Mesendoderm (in vitro differentiated cells): ENCODE measurements around the gene COPS8. TPM values are rescaled to one million over a fixed set of nuclear protein-coding genes. Genes with fewer than 3 reads are reported as not detected.
A peak's percentile ranks its signal among the peaks of the same experiment; 100 is the strongest.

Experiments used
- DNase-seq: peaks from one replicate; pipeline ENCODE4 v3.0.0; 2013
- H2AK5ac ChIP-seq: 2 replicates; pipeline ENCODE4 v1.6.1; 2013; ENCODE audit warnings: low read length, inconsistent platforms
- H2BK120ac ChIP-seq: 2 replicates; pipeline ENCODE4 v1.6.1; 2013; ENCODE audit warnings: low read depth, mild to moderate bottlenecking, low read length, moderate library complexity, mixed read lengths
- H2BK15ac ChIP-seq: replicated peaks from 2 replicates; pipeline ENCODE4 v1.6.1; 2013; ENCODE audit warnings: low read depth, mild to moderate bottlenecking, moderate library complexity
- H2BK5ac ChIP-seq: 2 replicates; pipeline ENCODE4 v1.6.1; 2013; ENCODE audit warnings: low read length, inconsistent platforms
- H3K18ac ChIP-seq: 2 replicates; pipeline ENCODE4 v1.6.1; 2013; ENCODE audit warnings: mild to moderate bottlenecking, low read length, mixed read lengths
- H3K23ac ChIP-seq: one replicate; pipeline ENCODE4 v1.6.1; 2013; ENCODE audit warnings: low read length
- H3K27ac ChIP-seq: 2 replicates; pipeline ENCODE4 v1.5.1; 2013; ENCODE audit warnings: low read depth, mild to moderate bottlenecking, inconsistent platforms, low read length, moderate library complexity
- H3K27me3 ChIP-seq: 2 replicates; pipeline ENCODE4 v1.6.1; 2013; ENCODE audit warnings: low read length, control low read depth, mild to moderate bottlenecking, inconsistent platforms; ENCODE audit not compliant: insufficient read depth, poor library complexity
- H3K36me3 ChIP-seq: 2 replicates; pipeline ENCODE4 v1.6.1; 2013; ENCODE audit warnings: low read length, inconsistent platforms; ENCODE audit not compliant: control insufficient read depth, insufficient read depth
- H3K4ac ChIP-seq: one replicate; pipeline ENCODE4 v1.6.1; 2013; ENCODE audit warnings: low read depth, mild to moderate bottlenecking, low read length, moderate library complexity
- H3K4me1 ChIP-seq: 2 replicates; pipeline ENCODE4 v1.6.1; 2013; ENCODE audit warnings: low read depth, low read length, inconsistent platforms; ENCODE audit not compliant: control insufficient read depth
- H3K4me2 ChIP-seq: 2 replicates; pipeline ENCODE4 v1.6.1; 2013; ENCODE audit warnings: low read length
- H3K4me3 ChIP-seq: 2 replicates; pipeline ENCODE4 v1.5.1; 2013; ENCODE audit warnings: mild to moderate bottlenecking, low read length
- H3K56ac ChIP-seq: one replicate; pipeline ENCODE4 v1.6.1; 2013; ENCODE audit warnings: low read length
- H3K79me1 ChIP-seq: 2 replicates; pipeline ENCODE4 v1.6.1; 2013; ENCODE audit warnings: low read length, inconsistent platforms
- H3K79me2 ChIP-seq: 2 replicates; pipeline ENCODE4 v1.6.1; 2013; ENCODE audit warnings: mild to moderate bottlenecking, low read length; ENCODE audit not compliant: control insufficient read depth, insufficient read depth
- H3K9ac ChIP-seq: 2 replicates; pipeline ENCODE4 v1.6.1; 2013; ENCODE audit warnings: low read length, inconsistent platforms
- H4K5ac ChIP-seq: one replicate; pipeline ENCODE4 v1.6.1; 2013; ENCODE audit warnings: low read length
- H4K8ac ChIP-seq: one replicate; pipeline ENCODE4 v1.6.1; 2013; ENCODE audit warnings: low read depth, mild to moderate bottlenecking, control low read depth, low read length, moderate library complexity
- WGBS: extraction: QIAGEN DNeasy Blood & Tissue Kit; methylation state at CpG from one replicate; pipeline ENCODE4 v1.1.7; 2013; ENCODE audit warnings: low lambda C conversion rate, missing lambda C conversion rate; ENCODE audit not compliant: insufficient coverage; ENCODE audit errors: extremely low coverage; 5-methylcytosine and 5-hydroxymethylcytosine counted together
- polyA plus RNA-seq, 2 experiments: library from polyadenylated mRNA; stranded (reverse); fragments of 200-250 nt; gene quantifications; one replicate each; pipeline ENCODE4 v1.2.3, GENCODE V29; 2013

COPS8 gene
- polyA plus RNA-seq (2013, experiment 1 of 2): 38.2 TPM
- 38.0 TPM for polyA plus RNA-seq (2013, experiment 2 of 2)

DNA sequence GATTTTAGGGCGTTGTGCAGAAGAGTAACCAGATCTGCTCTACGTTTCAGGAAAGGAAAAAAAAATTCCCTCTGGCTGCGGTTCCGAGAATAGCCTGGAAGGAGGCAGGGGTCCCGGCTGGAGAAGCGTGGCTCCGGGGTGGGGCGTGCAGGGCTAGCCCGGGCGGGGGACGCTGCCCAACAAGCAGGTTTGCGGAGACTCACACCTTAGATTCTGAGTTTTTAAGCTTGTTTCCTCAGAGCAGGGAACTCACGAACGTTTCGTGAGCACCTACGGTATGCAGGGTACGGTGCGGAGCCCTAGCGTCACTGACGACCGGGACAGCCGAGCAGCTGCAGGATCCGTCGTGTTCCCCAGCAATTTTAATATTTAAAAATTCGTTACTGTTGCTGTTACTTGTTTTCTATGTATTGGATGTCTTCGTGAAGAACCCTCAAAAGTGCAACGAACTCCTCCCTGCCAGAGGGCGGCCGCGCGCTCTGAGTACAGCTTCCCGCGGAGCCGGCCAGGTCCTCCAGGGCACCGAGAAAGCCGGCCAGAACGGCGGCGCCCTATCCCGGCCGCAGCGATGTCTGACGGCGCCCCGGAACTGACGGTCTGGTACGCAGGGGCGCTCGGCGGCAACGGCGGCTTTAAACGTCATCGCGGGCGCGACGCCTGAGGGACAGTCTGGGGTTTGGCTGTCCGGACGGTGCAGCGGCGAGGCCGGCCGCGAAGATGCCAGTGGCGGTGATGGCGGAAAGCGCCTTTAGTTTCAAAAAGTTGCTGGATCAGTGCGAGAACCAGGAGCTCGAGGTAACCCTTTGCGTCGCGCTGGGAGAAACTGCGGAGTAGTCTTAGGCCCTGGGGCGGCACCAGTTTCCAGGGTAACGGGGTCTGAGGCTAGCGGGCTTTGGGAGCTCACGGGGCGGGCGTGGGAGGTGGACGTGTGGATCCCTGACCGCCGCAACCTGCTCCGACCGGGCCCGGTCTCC is at the start of gene COPS8:
TSS of gene COPS8 (plus strand) at position 642 of the 974 bp plus-strand sequence. CDS start at position 718, 76 bp downstream.
- Histone ChIP-seq H2BK15ac (no peak within 1 kb of the TSS), H3K23ac (no peak within 1 kb of the TSS), H3K36me3 (no peaks in the 10 kb centered on the region), H3K27ac (peak within 1 kb of the TSS; percentile 82), H3K4me3 (peak within 1 kb of the TSS; percentile 88), H3K4ac (peak within 1 kb of the TSS; percentile 81), H3K18ac (peak within 1 kb of the TSS; percentile 83), H4K5ac (no peak within 1 kb of the TSS), H3K79me2 (peaks cover 11% of the 10 kb centered on the region), H2AK5ac (no peak within 1 kb of the TSS), H4K8ac (no peak within 1 kb of the TSS), H3K4me1 (no peaks in the 10 kb centered on the region), H2BK120ac (no peak within 1 kb of the TSS), H3K4me2 (peak within 1 kb of the TSS; percentile 91), H3K27me3 (no peaks in the 10 kb centered on the region), H3K9ac (peak within 1 kb of the TSS; percentile 95), H3K79me1 (peaks cover 3% of the 10 kb centered on the region), H3K56ac (peak within 1 kb of the TSS; percentile 98), H2BK5ac (peak within 1 kb of the TSS; percentile 55)
- no CpG with 5 or more reads among the region's 86 CpGs for WGBS
- peak; percentile 96 for DNase-seq

GRCh38 chr2:237039301-237040031 is 46.2 kb upstream of the COPS8 start:
- Histone ChIP-seq H3K27me3 (no peaks in the 10 kb centered on the region), H3K56ac (no peak overlapping the region), H3K36me3 (no peaks in the 10 kb centered on the region), H3K4me2 (no peak overlapping the region), H3K18ac (no peak overlapping the region), H3K4me3 (no peak overlapping the region), H4K8ac (no peak overlapping the region), H2AK5ac (no peak overlapping the region), H2BK5ac (no peak overlapping the region), H3K79me2 (no peaks in the 10 kb centered on the region), H3K4me1 (no peaks in the 10 kb centered on the region), H3K79me1 (no peaks in the 10 kb centered on the region), H3K23ac (peak overlapping the region; percentile 67), H4K5ac (no peak overlapping the region), H3K27ac (no peak overlapping the region), H2BK15ac (no peak overlapping the region), H3K4ac (no peak overlapping the region), H2BK120ac (no peak overlapping the region), H3K9ac (no peak overlapping the region)
- whole genome bisulfite sequencing: 100% methylated on average over 1 of the region's 14 CpGs
- DNase-seq: no peak

- Histone ChIP-seq H3K4me1 (no peaks in the 10 kb centered on the region), H4K8ac (no peak overlapping the region), H2AK5ac (no peak overlapping the region), H3K18ac (no peak overlapping the region), H3K9ac (no peak overlapping the region), H3K27ac (no peak overlapping the region), H3K4me3 (no peak overlapping the region), H3K56ac (no peak overlapping the region), H3K4me2 (no peak overlapping the region), H3K79me2 (no peaks in the 10 kb centered on the region), H3K79me1 (no peaks in the 10 kb centered on the region), H2BK15ac (no peak overlapping the region), H4K5ac (no peak overlapping the region), H3K36me3 (no peaks in the 10 kb centered on the region), H2BK5ac (no peak overlapping the region), H2BK120ac (no peak overlapping the region), H3K4ac (no peak overlapping the region), H3K27me3 (no peaks in the 10 kb centered on the region), H3K23ac (no peak overlapping the region)
- DNase-seq: no peak
- no CpG with 5 or more reads among the region's 11 CpGs for WGBS
These were observed 44.5 kb upstream of the COPS8 start for GRCh38 chr2:237041231-237041630.

GRCh38 chr2:237042101-237042500 is 43.6 kb upstream of the COPS8 start:
- Histone ChIP-seq H3K79me1 (no peaks in the 10 kb centered on the region), H4K5ac (no peak overlapping the region), H3K4ac (no peak overlapping the region), H3K27ac (no peak overlapping the region), H3K56ac (no peak overlapping the region), H3K79me2 (no peaks in the 10 kb centered on the region), H3K4me2 (no peak overlapping the region), H3K27me3 (no peaks in the 10 kb centered on the region), H3K9ac (no peak overlapping the region), H3K18ac (no peak overlapping the region), H2BK15ac (no peak overlapping the region), H3K4me1 (no peaks in the 10 kb centered on the region), H4K8ac (no peak overlapping the region), H3K36me3 (no peaks in the 10 kb centered on the region), H2AK5ac (no peak overlapping the region), H3K23ac (no peak overlapping the region), H2BK120ac (no peak overlapping the region), H3K4me3 (no peak overlapping the region), H2BK5ac (no peak overlapping the region)
- no CpG with 5 or more reads among the region's 1 CpG for WGBS
- no peak for DNase-seq

DNA sequence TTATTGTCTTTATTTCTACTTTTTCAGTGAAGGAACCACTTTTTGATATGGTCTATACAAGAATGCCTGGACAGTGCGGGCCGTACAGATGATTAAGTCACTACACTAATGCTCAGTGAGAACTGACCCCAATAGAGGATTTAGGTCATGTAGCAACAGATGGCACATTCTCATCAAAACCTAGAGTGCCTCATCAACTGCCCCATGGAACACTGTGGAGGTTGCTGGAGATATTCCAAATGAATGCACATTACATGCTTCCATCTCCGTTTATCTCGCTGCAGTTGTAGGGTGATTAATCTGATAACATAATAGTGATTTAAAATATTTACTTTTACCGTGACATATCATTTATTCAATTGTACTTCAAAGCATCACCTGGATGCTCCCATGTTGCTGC is 41.8 kb upstream of the COPS8 start:
- Histone ChIP-seq H3K4me1 (no peaks in the 10 kb centered on the region), H3K18ac (no peak overlapping the region), H3K27ac (no peak overlapping the region), H2AK5ac (no peak overlapping the region), H3K4me2 (no peak overlapping the region), H2BK15ac (no peak overlapping the region), H4K8ac (no peak overlapping the region), H4K5ac (no peak overlapping the region), H2BK5ac (no peak overlapping the region), H3K79me2 (no peaks in the 10 kb centered on the region), H3K36me3 (no peaks in the 10 kb centered on the region), H3K23ac (no peak overlapping the region), H3K4me3 (no peak overlapping the region), H3K4ac (no peak overlapping the region), H2BK120ac (no peak overlapping the region), H3K27me3 (no peaks in the 10 kb centered on the region), H3K56ac (no peak overlapping the region), H3K9ac (no peak overlapping the region), H3K79me1 (no peaks in the 10 kb centered on the region)
- WGBS: no CpG with 5 or more reads among the region's 5 CpGs
- no peak for DNase-seq
